HEK293 (cell line): Measurements from ENCODE around the gene CRY2.
A peak's percentile ranks its signal among the peaks of the same experiment; 100 is the strongest.

ENCODE experiments used
- GLI4 ChIP-seq: fragments of 450-650 bp; formaldehyde crosslinking; IDR thresholded peaks from 2 replicates; pipeline ENCODE4 v1.5.1; 2016; ENCODE audit warnings: missing biosample characterization, missing genetic modification characterization
- SP2 ChIP-seq: fragments of 450-650 bp; formaldehyde crosslinking; IDR thresholded peaks from 2 replicates; pipeline ENCODE4 v1.5.1; 2016; ENCODE audit warnings: missing biosample characterization, missing genetic modification characterization
- TCF7L2 ChIP-seq: IDR thresholded peaks from 2 replicates; pipeline ENCODE4 v1.6.1; 2011; ENCODE audit warnings: low read depth, mild to moderate bottlenecking, inconsistent platforms, low read length, moderate library complexity, borderline replicate concordance
- ZNF302 ChIP-seq: fragments of 450-650 bp; formaldehyde crosslinking; IDR thresholded peaks from 2 replicates; pipeline ENCODE4 v1.5.1; 2016; ENCODE audit warnings: missing biosample characterization, missing genetic modification characterization, low read depth
- ZNF548 ChIP-seq: fragments of 450-650 bp; formaldehyde crosslinking; IDR thresholded peaks from 2 replicates; pipeline ENCODE4 v1.5.1; 2016; ENCODE audit warnings: missing biosample characterization, missing genetic modification characterization
- ZNF561 ChIP-seq: fragments of 450-650 bp; IDR thresholded peaks from 2 replicates; pipeline ENCODE4 v1.5.1; 2018; ENCODE audit warnings: missing biosample characterization, missing genetic modification characterization, borderline replicate concordance
- ZNF660 ChIP-seq: fragments of 450-650 bp; IDR thresholded peaks from 2 replicates; pipeline ENCODE4 v1.5.1; 2018; ENCODE audit warnings: missing biosample characterization, mild to moderate bottlenecking, missing genetic modification characterization
- TF ChIP-seq, protein P1 (sequence below): fragments of 450-650 bp; formaldehyde crosslinking; IDR thresholded peaks from 2 replicates; pipeline ENCODE4 v1.5.1; 2016; ENCODE audit warnings: missing biosample characterization, missing genetic modification characterization
- TF ChIP-seq, protein P2 (sequence below): fragments of 450-650 bp; formaldehyde crosslinking; IDR thresholded peaks from 2 replicates; pipeline ENCODE4 v1.5.1; 2016; ENCODE audit warnings: missing biosample characterization, missing genetic modification characterization
- TF ChIP-seq, protein P3 (sequence below): fragments of 450-650 bp; IDR thresholded peaks from 2 replicates; pipeline ENCODE4 v1.5.1; 2018; ENCODE audit warnings: missing biosample characterization, missing genetic modification characterization
- TF ChIP-seq, protein P4 (sequence below): fragments of 450-650 bp; formaldehyde crosslinking; IDR thresholded peaks from 2 replicates; pipeline ENCODE4 v1.5.1; 2016; ENCODE audit warnings: missing biosample characterization, missing genetic modification characterization
- TF ChIP-seq, protein P5 (sequence below): fragments of 450-650 bp; formaldehyde crosslinking; IDR thresholded peaks from 2 replicates; pipeline ENCODE4 v1.5.1; 2016; ENCODE audit warnings: missing biosample characterization, missing genetic modification characterization

DNA sequence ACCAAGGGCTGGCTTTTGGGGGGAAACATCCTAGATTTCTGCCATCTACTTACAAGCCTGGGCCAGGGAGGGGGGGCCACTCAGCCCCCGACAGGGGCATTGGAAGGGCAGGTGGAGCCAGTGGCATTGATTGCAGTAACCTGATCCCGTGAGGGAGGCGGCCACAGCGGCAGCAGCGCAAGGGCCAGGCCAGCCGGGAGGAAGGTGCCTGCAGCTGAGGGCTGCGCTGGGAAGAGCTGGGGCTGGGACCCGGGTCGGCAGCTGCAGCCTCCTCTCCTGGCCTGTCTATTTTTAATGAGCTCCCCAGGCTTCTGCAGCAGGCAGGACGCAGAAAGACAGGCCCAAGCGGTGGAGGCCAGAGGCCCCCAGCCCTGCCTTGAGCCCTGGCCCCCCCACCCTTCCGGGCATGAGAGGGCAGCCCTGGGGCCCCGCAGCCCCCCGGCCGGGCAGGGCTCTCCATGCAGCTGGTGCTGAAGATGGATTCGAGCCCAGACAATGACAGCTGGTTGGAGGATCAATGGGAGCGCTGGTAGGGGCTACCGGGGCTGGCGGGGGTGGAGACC, 49.2 kb downstream of the CRY2 start:
- TF ChIP-seq TCF7L2 (no peak), SP2 (tag by site-specific recombination) (no peak), ZNF548 (tag by site-specific recombination) (no peak), GLI4 (no peak), ZNF660 (no peak), ZNF561 (tag by site-specific recombination) (no peak), ZNF302 (tag by site-specific recombination) (no peak)
- TF ChIP-seq, protein P1, sequence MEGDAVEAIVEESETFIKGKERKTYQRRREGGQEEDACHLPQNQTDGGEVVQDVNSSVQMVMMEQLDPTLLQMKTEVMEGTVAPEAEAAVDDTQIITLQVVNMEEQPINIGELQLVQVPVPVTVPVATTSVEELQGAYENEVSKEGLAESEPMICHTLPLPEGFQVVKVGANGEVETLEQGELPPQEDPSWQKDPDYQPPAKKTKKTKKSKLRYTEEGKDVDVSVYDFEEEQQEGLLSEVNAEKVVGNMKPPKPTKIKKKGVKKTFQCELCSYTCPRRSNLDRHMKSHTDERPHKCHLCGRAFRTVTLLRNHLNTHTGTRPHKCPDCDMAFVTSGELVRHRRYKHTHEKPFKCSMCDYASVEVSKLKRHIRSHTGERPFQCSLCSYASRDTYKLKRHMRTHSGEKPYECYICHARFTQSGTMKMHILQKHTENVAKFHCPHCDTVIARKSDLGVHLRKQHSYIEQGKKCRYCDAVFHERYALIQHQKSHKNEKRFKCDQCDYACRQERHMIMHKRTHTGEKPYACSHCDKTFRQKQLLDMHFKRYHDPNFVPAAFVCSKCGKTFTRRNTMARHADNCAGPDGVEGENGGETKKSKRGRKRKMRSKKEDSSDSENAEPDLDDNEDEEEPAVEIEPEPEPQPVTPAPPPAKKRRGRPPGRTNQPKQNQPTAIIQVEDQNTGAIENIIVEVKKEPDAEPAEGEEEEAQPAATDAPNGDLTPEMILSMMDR (tag by site-specific recombination): no peak
- TF ChIP-seq, protein P2, sequence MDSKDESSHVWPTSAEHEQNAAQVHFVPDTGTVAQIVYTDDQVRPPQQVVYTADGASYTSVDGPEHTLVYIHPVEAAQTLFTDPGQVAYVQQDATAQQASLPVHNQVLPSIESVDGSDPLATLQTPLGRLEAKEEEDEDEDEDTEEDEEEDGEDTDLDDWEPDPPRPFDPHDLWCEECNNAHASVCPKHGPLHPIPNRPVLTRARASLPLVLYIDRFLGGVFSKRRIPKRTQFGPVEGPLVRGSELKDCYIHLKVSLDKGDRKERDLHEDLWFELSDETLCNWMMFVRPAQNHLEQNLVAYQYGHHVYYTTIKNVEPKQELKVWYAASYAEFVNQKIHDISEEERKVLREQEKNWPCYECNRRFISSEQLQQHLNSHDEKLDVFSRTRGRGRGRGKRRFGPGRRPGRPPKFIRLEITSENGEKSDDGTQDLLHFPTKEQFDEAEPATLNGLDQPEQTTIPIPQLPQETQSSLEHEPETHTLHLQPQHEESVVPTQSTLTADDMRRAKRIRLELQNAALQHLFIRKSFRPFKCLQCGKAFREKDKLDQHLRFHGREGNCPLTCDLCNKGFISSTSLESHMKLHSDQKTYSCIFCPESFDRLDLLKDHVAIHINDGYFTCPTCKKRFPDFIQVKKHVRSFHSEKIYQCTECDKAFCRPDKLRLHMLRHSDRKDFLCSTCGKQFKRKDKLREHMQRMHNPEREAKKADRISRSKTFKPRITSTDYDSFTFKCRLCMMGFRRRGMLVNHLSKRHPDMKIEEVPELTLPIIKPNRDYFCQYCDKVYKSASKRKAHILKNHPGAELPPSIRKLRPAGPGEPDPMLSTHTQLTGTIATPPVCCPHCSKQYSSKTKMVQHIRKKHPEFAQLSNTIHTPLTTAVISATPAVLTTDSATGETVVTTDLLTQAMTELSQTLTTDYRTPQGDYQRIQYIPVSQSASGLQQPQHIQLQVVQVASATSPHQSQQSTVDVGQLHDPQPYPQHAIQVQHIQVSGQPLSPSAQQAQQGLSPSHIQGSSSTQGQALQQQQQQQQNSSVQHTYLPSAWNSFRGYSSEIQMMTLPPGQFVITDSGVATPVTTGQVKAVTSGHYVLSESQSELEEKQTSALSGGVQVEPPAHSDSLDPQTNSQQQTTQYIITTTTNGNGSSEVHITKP: no peak
- TF ChIP-seq, protein P3, sequence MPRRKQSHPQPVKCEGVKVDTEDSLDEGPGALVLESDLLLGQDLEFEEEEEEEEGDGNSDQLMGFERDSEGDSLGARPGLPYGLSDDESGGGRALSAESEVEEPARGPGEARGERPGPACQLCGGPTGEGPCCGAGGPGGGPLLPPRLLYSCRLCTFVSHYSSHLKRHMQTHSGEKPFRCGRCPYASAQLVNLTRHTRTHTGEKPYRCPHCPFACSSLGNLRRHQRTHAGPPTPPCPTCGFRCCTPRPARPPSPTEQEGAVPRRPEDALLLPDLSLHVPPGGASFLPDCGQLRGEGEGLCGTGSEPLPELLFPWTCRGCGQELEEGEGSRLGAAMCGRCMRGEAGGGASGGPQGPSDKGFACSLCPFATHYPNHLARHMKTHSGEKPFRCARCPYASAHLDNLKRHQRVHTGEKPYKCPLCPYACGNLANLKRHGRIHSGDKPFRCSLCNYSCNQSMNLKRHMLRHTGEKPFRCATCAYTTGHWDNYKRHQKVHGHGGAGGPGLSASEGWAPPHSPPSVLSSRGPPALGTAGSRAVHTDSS (tag by site-specific recombination): no peak
- TF ChIP-seq, protein P4, sequence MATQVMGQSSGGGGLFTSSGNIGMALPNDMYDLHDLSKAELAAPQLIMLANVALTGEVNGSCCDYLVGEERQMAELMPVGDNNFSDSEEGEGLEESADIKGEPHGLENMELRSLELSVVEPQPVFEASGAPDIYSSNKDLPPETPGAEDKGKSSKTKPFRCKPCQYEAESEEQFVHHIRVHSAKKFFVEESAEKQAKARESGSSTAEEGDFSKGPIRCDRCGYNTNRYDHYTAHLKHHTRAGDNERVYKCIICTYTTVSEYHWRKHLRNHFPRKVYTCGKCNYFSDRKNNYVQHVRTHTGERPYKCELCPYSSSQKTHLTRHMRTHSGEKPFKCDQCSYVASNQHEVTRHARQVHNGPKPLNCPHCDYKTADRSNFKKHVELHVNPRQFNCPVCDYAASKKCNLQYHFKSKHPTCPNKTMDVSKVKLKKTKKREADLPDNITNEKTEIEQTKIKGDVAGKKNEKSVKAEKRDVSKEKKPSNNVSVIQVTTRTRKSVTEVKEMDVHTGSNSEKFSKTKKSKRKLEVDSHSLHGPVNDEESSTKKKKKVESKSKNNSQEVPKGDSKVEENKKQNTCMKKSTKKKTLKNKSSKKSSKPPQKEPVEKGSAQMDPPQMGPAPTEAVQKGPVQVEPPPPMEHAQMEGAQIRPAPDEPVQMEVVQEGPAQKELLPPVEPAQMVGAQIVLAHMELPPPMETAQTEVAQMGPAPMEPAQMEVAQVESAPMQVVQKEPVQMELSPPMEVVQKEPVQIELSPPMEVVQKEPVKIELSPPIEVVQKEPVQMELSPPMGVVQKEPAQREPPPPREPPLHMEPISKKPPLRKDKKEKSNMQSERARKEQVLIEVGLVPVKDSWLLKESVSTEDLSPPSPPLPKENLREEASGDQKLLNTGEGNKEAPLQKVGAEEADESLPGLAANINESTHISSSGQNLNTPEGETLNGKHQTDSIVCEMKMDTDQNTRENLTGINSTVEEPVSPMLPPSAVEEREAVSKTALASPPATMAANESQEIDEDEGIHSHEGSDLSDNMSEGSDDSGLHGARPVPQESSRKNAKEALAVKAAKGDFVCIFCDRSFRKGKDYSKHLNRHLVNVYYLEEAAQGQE: peak; percentile 69; the same call in 1 of the 2 replicates
- TF ChIP-seq, protein P5, sequence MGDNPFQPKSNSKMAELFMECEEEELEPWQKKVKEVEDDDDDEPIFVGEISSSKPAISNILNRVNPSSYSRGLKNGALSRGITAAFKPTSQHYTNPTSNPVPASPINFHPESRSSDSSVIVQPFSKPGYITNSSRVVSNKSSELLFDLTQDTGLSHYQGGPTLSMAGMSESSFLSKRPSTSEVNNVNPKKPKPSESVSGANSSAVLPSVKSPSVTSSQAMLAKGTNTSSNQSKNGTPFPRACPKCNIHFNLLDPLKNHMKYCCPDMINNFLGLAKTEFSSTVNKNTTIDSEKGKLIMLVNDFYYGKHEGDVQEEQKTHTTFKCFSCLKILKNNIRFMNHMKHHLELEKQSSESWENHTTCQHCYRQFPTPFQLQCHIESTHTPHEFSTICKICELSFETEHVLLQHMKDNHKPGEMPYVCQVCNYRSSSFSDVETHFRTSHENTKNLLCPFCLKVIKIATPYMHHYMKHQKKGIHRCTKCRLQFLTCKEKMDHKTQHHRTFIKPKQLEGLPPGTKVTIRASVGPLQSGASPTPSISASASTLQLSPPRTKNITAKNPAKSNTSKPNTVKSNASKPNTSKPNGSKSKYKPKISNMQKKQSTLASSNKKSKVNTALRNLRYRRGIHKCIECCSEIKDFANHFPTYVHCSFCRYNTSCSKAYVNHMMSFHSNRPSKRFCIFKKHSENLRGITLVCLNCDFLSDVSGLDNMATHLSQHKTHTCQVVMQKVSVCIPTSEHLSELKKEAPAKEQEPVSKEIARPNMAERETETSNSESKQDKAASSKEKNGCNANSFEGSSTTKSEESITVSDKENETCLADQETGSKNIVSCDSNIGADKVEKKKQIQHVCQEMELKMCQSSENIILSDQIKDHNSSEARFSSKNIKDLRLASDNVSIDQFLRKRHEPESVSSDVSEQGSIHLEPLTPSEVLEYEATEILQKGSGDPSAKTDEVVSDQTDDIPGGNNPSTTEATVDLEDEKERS (tag by site-specific recombination): no peak
